ENCODE measurements around the gene TAS1R1.

TAS1R1 gene

GRCh38 chr1:6531996-6532395 lies 23.1 kb upstream of the TAS1R1 start:
- Histone ChIP-seq H3K4me2 (ENCODE audit: low read depth, low read length, poor library complexity, severe bottlenecking) (no peak overlapping the region), H3K27ac (ENCODE audit: low read depth, low read length) (no peak overlapping the region), H3K9me3 (ENCODE audit: insufficient read depth, low read length) (no peaks in the 10 kb centered on the region), H3K9me2 (replicated peaks; ENCODE audit: insufficient read depth, low read length) (no peaks in the 10 kb centered on the region), H2AFZ (ENCODE audit: low read depth, low read length, severe bottlenecking) (no peak overlapping the region), H3K27me3 (ENCODE audit: low read length) (no peaks in the 10 kb centered on the region), H3K4me3 (ENCODE audit: insufficient read depth, low read length, poor library complexity, severe bottlenecking) (no peak overlapping the region), H3K9ac (ENCODE audit: low read length) (no peak overlapping the region), H3K79me2 (ENCODE audit: insufficient read depth, low read length) (peaks cover 6% of the 10 kb centered on the region; the same call in 1 of the 2 replicates), H3F3A (ENCODE audit: insufficient read depth) (no peaks in the 10 kb centered on the region), H3K36me3 (ENCODE audit: low read length) (0 out of 2 replicates have a peak, but pooled peaks cover 11% of the 10 kb centered on the region), H4K20me1 (ENCODE audit: low read depth, low read length) (no peaks in the 10 kb centered on the region)
- no peak for TF ChIP-seq EZH2phosphoT487 (conservative IDR thresholded peaks at IDR 0.05; ENCODE audit: low read length)
- TF ChIP-seq, protein P1, sequence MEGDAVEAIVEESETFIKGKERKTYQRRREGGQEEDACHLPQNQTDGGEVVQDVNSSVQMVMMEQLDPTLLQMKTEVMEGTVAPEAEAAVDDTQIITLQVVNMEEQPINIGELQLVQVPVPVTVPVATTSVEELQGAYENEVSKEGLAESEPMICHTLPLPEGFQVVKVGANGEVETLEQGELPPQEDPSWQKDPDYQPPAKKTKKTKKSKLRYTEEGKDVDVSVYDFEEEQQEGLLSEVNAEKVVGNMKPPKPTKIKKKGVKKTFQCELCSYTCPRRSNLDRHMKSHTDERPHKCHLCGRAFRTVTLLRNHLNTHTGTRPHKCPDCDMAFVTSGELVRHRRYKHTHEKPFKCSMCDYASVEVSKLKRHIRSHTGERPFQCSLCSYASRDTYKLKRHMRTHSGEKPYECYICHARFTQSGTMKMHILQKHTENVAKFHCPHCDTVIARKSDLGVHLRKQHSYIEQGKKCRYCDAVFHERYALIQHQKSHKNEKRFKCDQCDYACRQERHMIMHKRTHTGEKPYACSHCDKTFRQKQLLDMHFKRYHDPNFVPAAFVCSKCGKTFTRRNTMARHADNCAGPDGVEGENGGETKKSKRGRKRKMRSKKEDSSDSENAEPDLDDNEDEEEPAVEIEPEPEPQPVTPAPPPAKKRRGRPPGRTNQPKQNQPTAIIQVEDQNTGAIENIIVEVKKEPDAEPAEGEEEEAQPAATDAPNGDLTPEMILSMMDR (IDR thresholded peaks at IDR 0.05; ENCODE audit: insufficient read depth, low read length, poor library complexity, severe bottlenecking), result no peak

- Histone ChIP-seq H3K36me3 (ENCODE audit: low read length) (0 out of 2 replicates have a peak, but pooled peaks cover 13% of the 10 kb centered on the region), H3K9me3 (ENCODE audit: insufficient read depth, low read length) (no peaks in the 10 kb centered on the region), H3K9ac (ENCODE audit: low read length) (no peak overlapping the region)
Measured at GRCh38 chr1:6534248-6534822, 20.8 kb upstream of the TAS1R1 start.

DNA sequence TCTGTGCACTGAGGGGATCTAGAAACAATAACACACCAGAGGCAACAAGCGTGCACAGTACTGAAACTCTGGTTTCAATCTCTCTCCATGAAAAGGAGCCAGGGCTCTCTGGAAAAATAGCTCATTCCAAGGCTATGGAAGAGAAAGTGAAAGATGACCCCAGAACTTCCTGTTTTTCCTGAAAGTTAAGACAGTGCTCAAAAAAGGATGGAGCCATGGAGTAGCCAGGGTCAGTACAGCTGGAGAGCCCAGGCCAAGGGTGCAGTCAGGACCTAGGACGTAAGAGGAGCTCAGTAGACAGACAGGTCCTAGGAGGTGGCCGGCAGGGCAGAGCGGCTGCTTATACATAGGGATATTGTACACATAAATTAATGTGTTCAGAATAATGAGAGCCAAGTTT lies 19.9 kb upstream of the TAS1R1 start:
- H3K9me3 ChIP-seq (ENCODE audit: insufficient read depth, low read length), result no peaks in the 10 kb centered on the region
- no peaks in the 10 kb centered on the region for H4K20me1 ChIP-seq (ENCODE audit: low read depth, low read length)
- no peaks in the 10 kb centered on the region for H3F3A ChIP-seq (ENCODE audit: insufficient read depth)
- 0 out of 2 replicates have a peak, but pooled peaks cover 13% of the 10 kb centered on the region for H3K36me3 ChIP-seq (ENCODE audit: low read length)
- no peaks in the 10 kb centered on the region for H3K27me3 ChIP-seq (ENCODE audit: low read length)
- H3K27ac ChIP-seq (ENCODE audit: low read depth, low read length), result no peak overlapping the region
- TF ChIP-seq, protein P1 (IDR thresholded peaks at IDR 0.05; ENCODE audit: insufficient read depth, low read length, poor library complexity, severe bottlenecking), result no peak
- no peak for TF ChIP-seq EZH2phosphoT487 (conservative IDR thresholded peaks at IDR 0.05; ENCODE audit: low read length)
- no peak overlapping the region for H3K4me3 ChIP-seq (ENCODE audit: insufficient read depth, low read length, poor library complexity, severe bottlenecking)
- peaks cover 11% of the 10 kb centered on the region; the same call in 1 of the 2 replicates for H3K79me2 ChIP-seq (ENCODE audit: insufficient read depth, low read length)
- H3K4me2 ChIP-seq (ENCODE audit: low read depth, low read length, poor library complexity, severe bottlenecking), result no peak overlapping the region
- no peak overlapping the region for H2AFZ ChIP-seq (ENCODE audit: low read depth, low read length, severe bottlenecking)
- no peaks in the 10 kb centered on the region for H3K9me2 ChIP-seq (replicated peaks; ENCODE audit: insufficient read depth, low read length)
- no peak overlapping the region for H3K9ac ChIP-seq (ENCODE audit: low read length)

More at GRCh38 chr1:6534248-6534822, 20.8 kb upstream of the TAS1R1 start:
- Histone ChIP-seq H3K9me2 (replicated peaks; ENCODE audit: insufficient read depth, low read length) (no peaks in the 10 kb centered on the region), H3F3A (ENCODE audit: insufficient read depth) (no peaks in the 10 kb centered on the region), H2AFZ (ENCODE audit: low read depth, low read length, severe bottlenecking) (no peak overlapping the region), H3K4me2 (ENCODE audit: low read depth, low read length, poor library complexity, severe bottlenecking) (no peak overlapping the region), H4K20me1 (ENCODE audit: low read depth, low read length) (no peaks in the 10 kb centered on the region), H3K4me3 (ENCODE audit: insufficient read depth, low read length, poor library complexity, severe bottlenecking) (no peak overlapping the region), H3K27me3 (ENCODE audit: low read length) (no peaks in the 10 kb centered on the region), H3K27ac (ENCODE audit: low read depth, low read length) (no peak overlapping the region), H3K79me2 (ENCODE audit: insufficient read depth, low read length) (peaks cover 11% of the 10 kb centered on the region; the same call in 1 of the 2 replicates)
- no peak for TF ChIP-seq EZH2phosphoT487 (conservative IDR thresholded peaks at IDR 0.05; ENCODE audit: low read length)

DNA sequence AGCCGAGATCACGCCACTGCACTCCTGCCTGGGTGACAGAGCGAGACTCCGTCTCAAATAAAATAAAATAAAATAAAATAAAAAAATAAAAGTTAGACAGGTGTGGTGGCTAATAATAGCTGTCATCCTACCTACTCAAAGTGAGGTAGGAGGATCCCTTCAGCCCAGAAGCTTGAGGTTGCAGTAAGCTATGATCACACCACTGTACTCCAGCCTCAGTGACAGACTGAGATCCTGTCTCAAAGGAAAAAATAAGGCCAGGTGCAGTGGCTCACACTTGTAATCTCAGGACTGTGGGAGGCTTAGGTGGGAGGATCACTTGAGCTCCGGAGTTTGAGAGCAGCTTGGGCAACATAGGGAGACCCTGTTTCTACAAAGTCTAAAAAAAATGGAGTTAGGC lies 18.8 kb upstream of the TAS1R1 start:
- H3K9ac ChIP-seq (ENCODE audit: low read length), result no peak overlapping the region
- no peaks in the 10 kb centered on the region for H3K27me3 ChIP-seq (ENCODE audit: low read length)
- no peaks in the 10 kb centered on the region for H3K9me3 ChIP-seq (ENCODE audit: insufficient read depth, low read length)
- H3K79me2 ChIP-seq (ENCODE audit: insufficient read depth, low read length), result peaks cover 11% of the 10 kb centered on the region; the same call in 1 of the 2 replicates
- TF ChIP-seq, protein P1 (IDR thresholded peaks at IDR 0.05; ENCODE audit: insufficient read depth, low read length, poor library complexity, severe bottlenecking), result no peak
- TF ChIP-seq EZH2phosphoT487 (conservative IDR thresholded peaks at IDR 0.05; ENCODE audit: low read length), result no peak
- H4K20me1 ChIP-seq (ENCODE audit: low read depth, low read length), result no peaks in the 10 kb centered on the region
- H3F3A ChIP-seq (ENCODE audit: insufficient read depth), result no peaks in the 10 kb centered on the region
- H3K4me2 ChIP-seq (ENCODE audit: low read depth, low read length, poor library complexity, severe bottlenecking), result no peak overlapping the region
- no peak overlapping the region for H3K4me3 ChIP-seq (ENCODE audit: insufficient read depth, low read length, poor library complexity, severe bottlenecking)
- H3K9me2 ChIP-seq (replicated peaks; ENCODE audit: insufficient read depth, low read length), result no peaks in the 10 kb centered on the region
- H3K36me3 ChIP-seq (ENCODE audit: low read length), result peaks cover 12% of the 10 kb centered on the region; the same call in 1 of the 2 replicates
- no peak overlapping the region for H2AFZ ChIP-seq (ENCODE audit: low read depth, low read length, severe bottlenecking)
- H3K27ac ChIP-seq (ENCODE audit: low read depth, low read length), result no peak overlapping the region
